Neural cell (in vitro differentiated cells): Measurements from ENCODE around the gene RNU6-9. TPM values are rescaled to one million over a fixed set of nuclear protein-coding genes. Genes with fewer than 3 reads are reported as not detected.

Experiments
- H2AFZ ChIP-seq: fragments of 200-600, 300-800 bp; sonication (generic), shearing (Covaris generic); 2 replicates; pipeline ENCODE4 v1.6.0; 2014; ENCODE audit warnings: low read depth, mild to moderate bottlenecking, antibody characterized with exemption, low read length, moderate library complexity
- H3F3A ChIP-seq: fragments of 200-600 bp; shearing (Covaris generic); 2 replicates; pipeline ENCODE4 v1.6.1; 2016; ENCODE audit warnings: mild to moderate bottlenecking, moderate library complexity, mixed read lengths, antibody characterized with exemption, low read length; ENCODE audit not compliant: insufficient read depth, poor library complexity, severe bottlenecking
- H3K27ac ChIP-seq: fragments of 200-600, 300-800 bp; sonication (generic), shearing (Covaris generic); 2 replicates; pipeline ENCODE4 v1.5.1; 2014; ENCODE audit warnings: mild to moderate bottlenecking, low read length, moderate library complexity
- H3K27me3 ChIP-seq: fragments of 300-800, 200-600 bp; sonication (generic), shearing (Covaris generic); 2 replicates; pipeline ENCODE4 v1.6.0; 2014; ENCODE audit warnings: mild to moderate bottlenecking, low read depth, low read length, moderate library complexity; ENCODE audit not compliant: insufficient read depth
- H3K36me3 ChIP-seq: fragments of 300-800, 200-600 bp; sonication (generic), shearing (Covaris generic); 2 replicates; pipeline ENCODE4 v1.5.1; 2014; ENCODE audit warnings: mild to moderate bottlenecking, antibody characterized with exemption, low read length, moderate library complexity; ENCODE audit not compliant: insufficient read depth
- H3K4me2 ChIP-seq: fragments of 300-800, 200-600 bp; sonication (generic), shearing (Covaris generic); 2 replicates; pipeline ENCODE4 v1.6.0; 2014; ENCODE audit warnings: mild to moderate bottlenecking, low read length
- H3K4me3 ChIP-seq: fragments of 300-800, 200-600 bp; sonication (generic), shearing (Covaris generic); 2 replicates; pipeline ENCODE4 v1.5.1; 2014; ENCODE audit warnings: mild to moderate bottlenecking, low read length, moderate library complexity
- H3K79me2 ChIP-seq: fragments of 200-600 bp; shearing (Covaris generic); replicated peaks from 2 replicates; pipeline ENCODE4 v1.6.0; 2014; ENCODE audit warnings: mild to moderate bottlenecking, low read length, moderate library complexity; ENCODE audit not compliant: insufficient read depth
- H3K9ac ChIP-seq: fragments of 300-800, 200-600 bp; sonication (generic), shearing (Covaris generic); 2 replicates; pipeline ENCODE4 v1.6.1; 2016; ENCODE audit warnings: mild to moderate bottlenecking, low read length, mixed read lengths
- H3K9me2 ChIP-seq: fragments of 200-600 bp; shearing (Covaris generic); 2 replicates; pipeline ENCODE4 v1.6.1; 2016; ENCODE audit warnings: mild to moderate bottlenecking, low read length, mixed read lengths; ENCODE audit not compliant: insufficient read depth
- H3K9me3 ChIP-seq: fragments of 200-600, 300-800 bp; sonication (generic), shearing (Covaris generic); 2 replicates; pipeline ENCODE4 v1.6.1; 2016; ENCODE audit warnings: mild to moderate bottlenecking, mixed run types, low read length, moderate library complexity, mixed read lengths
- H4K20me1 ChIP-seq: fragments of 200-600 bp; shearing (Covaris generic); 2 replicates; pipeline ENCODE4 v1.6.1; 2016; ENCODE audit warnings: mild to moderate bottlenecking, mixed run types; ENCODE audit not compliant: insufficient read depth
- EP300 ChIP-seq: fragments of 450-650 bp; conservative IDR thresholded peaks from 2 replicates; pipeline ENCODE4 v1.6.1; 2014; ENCODE audit warnings: antibody characterized with exemption, mild to moderate bottlenecking, moderate library complexity; ENCODE audit not compliant: poor library complexity, severe bottlenecking
- EZH2 ChIP-seq: fragments of 200-600, 300-800 bp; shearing (Covaris generic), sonication (generic); IDR thresholded peaks from 2 replicates; pipeline ENCODE4 v1.6.1; 2014; ENCODE audit warnings: antibody characterized with exemption, low read length, borderline replicate concordance, mild to moderate bottlenecking; ENCODE audit not compliant: insufficient read depth, poor library complexity, severe bottlenecking
- MXI1 ChIP-seq: fragments of 450-650 bp; conservative IDR thresholded peaks from 2 replicates; pipeline ENCODE4 v1.6.1; 2014; ENCODE audit warnings: antibody characterized with exemption, mild to moderate bottlenecking; ENCODE audit not compliant: poor library complexity, severe bottlenecking
- POLR2AphosphoS5 ChIP-seq: IDR thresholded peaks from 2 replicates; pipeline ENCODE4 v1.6.1; 2012
- RAD21 ChIP-seq: fragments of 450-650 bp; conservative IDR thresholded peaks from 2 replicates; pipeline ENCODE4 v1.6.1; 2014; ENCODE audit warnings: antibody characterized with exemption, mild to moderate bottlenecking, moderate library complexity
- SMC3 ChIP-seq: fragments of 450-650 bp; conservative IDR thresholded peaks from 2 replicates; pipeline ENCODE4 v1.6.1; 2014; ENCODE audit warnings: antibody characterized with exemption, mild to moderate bottlenecking, moderate library complexity; ENCODE audit not compliant: poor library complexity
- TAF1 ChIP-seq: IDR thresholded peaks from 2 replicates; pipeline ENCODE4 v1.6.1; 2012; ENCODE audit warnings: low read depth
- polyA plus RNA-seq: library from polyadenylated mRNA; depleted of rRNA; stranded (reverse); fragments of >200 nt; gene quantifications from 2 replicates; pipeline ENCODE4 v1.2.3, GENCODE V29; 2014
- TF ChIP-seq, protein P1 (sequence below): fragments of 450-650 bp; IDR thresholded peaks from 2 replicates; pipeline ENCODE4 v1.5.1; 2014; ENCODE audit warnings: antibody characterized with exemption, mild to moderate bottlenecking, moderate library complexity; ENCODE audit not compliant: poor library complexity, severe bottlenecking
- TF ChIP-seq, protein P2 (sequence below): IDR thresholded peaks from 2 replicates; pipeline ENCODE4 v1.6.1; 2012; ENCODE audit warnings: borderline replicate concordance

The RNU6-9 gene
- polyA plus RNA-seq, 1 donor from 2014 or later, result not detected

DNA sequence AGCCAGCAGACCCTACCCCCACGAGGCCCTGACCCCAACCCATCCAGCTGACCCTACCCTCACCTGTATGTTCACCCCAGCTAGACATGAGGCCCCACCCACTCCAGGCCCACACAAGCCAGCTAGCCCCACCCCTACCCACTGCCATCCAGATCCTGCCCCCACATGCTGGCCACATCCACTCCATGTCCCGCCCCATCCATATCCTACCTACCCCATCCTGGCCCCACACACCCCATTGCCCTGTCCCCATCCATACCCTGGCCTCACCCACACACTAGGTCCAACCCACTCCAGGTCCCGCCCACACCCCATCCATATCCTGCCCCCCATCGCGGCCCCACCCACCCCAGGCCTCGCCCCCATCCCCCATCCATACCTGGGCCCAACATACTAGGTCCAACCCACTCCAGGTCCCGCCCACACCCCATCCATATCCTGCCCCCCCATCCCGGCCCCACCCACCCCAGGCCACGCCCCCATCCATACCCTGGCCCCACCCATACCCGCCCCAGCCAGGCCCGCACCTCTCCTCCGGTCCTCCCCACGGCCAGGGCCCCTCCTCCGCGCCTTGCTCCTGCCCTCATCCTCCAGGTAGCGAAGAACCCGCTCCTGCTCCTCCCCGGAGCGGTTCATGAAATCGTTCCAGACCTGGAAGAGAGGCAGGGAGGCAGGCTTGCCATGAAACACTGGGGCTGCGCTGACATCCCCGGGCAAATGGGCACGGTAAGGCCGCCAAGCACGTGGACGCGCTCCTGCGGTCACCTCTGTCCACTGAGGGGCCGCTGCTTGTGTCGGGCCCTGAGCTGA is 7.2 kb downstream of the RNU6-9 start:
- Histone ChIP-seq H3K4me3 (no peak overlapping the region), H3K27ac (no peak overlapping the region), H3K9me2 (no peaks in the 10 kb centered on the region), H3F3A (no peaks in the 10 kb centered on the region), H2AFZ (no peak overlapping the region), H4K20me1 (no peaks in the 10 kb centered on the region), H3K9ac (no peak overlapping the region), H3K79me2 (no peaks in the 10 kb centered on the region), H3K4me2 (no peak overlapping the region), H3K9me3 (no peaks in the 10 kb centered on the region), H3K36me3 (no peaks in the 10 kb centered on the region), H3K27me3 (no peaks in the 10 kb centered on the region)
- no peak for TF ChIP-seq MXI1
- TF ChIP-seq EP300, result no peak

DNA sequence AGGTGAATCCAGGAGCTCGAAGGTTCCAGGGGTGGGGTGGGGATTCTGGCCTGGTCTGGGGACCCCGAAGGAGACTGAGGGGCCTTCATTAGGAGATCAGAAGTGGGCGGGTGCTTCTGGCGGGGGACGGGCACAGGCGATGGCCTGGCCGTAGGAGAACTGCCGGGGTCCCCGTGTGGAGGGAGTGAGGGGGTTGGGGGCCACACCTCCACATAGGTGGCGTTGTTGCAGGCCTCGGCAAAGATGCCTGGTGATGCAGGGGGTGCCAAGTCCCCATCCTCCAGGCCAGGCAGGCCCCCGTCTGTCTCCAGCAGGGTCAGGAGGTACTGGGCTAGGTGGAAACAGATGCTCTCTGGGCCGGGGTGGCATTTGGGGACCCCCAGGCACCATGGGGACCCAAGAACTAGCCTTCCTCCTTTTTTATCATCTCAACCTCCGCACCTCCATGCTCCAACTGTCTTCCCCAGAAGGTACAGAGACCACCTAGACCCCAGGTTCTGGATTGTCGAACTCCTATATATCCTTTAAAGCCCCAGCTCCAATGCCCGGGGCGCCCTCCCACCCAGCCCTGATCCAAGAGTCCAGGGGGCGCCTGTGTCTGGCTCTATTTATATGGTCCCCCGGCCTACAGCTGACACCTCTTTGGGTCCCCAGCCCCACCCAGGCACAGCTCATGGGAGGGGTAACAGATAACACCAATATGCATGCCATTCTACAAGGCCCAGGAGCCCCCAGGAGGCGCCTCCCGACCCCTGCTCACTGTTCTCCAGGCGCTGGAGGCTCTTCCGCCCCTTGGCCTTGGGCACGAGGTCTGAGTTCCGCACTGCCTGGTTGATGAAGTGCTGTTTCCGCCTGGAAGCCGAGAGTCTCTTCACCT is 8.2 kb downstream of the RNU6-9 start:
- no peak overlapping the region for H2AFZ ChIP-seq
- H3K9me2 ChIP-seq, result no peaks in the 10 kb centered on the region
- no peak overlapping the region for H3K4me3 ChIP-seq
- no peaks in the 10 kb centered on the region for H3K79me2 ChIP-seq
- no peaks in the 10 kb centered on the region for H4K20me1 ChIP-seq
- no peaks in the 10 kb centered on the region for H3K27me3 ChIP-seq
- H3F3A ChIP-seq, result no peaks in the 10 kb centered on the region
- TF ChIP-seq SMC3 (no peak), MXI1 (no peak), TAF1 (no peak), EZH2 (no peak), RAD21 (no peak), EP300 (no peak), POLR2AphosphoS5 (no peak)
- TF ChIP-seq, protein P1, sequence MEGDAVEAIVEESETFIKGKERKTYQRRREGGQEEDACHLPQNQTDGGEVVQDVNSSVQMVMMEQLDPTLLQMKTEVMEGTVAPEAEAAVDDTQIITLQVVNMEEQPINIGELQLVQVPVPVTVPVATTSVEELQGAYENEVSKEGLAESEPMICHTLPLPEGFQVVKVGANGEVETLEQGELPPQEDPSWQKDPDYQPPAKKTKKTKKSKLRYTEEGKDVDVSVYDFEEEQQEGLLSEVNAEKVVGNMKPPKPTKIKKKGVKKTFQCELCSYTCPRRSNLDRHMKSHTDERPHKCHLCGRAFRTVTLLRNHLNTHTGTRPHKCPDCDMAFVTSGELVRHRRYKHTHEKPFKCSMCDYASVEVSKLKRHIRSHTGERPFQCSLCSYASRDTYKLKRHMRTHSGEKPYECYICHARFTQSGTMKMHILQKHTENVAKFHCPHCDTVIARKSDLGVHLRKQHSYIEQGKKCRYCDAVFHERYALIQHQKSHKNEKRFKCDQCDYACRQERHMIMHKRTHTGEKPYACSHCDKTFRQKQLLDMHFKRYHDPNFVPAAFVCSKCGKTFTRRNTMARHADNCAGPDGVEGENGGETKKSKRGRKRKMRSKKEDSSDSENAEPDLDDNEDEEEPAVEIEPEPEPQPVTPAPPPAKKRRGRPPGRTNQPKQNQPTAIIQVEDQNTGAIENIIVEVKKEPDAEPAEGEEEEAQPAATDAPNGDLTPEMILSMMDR, result no peak
- TF ChIP-seq, protein P2, sequence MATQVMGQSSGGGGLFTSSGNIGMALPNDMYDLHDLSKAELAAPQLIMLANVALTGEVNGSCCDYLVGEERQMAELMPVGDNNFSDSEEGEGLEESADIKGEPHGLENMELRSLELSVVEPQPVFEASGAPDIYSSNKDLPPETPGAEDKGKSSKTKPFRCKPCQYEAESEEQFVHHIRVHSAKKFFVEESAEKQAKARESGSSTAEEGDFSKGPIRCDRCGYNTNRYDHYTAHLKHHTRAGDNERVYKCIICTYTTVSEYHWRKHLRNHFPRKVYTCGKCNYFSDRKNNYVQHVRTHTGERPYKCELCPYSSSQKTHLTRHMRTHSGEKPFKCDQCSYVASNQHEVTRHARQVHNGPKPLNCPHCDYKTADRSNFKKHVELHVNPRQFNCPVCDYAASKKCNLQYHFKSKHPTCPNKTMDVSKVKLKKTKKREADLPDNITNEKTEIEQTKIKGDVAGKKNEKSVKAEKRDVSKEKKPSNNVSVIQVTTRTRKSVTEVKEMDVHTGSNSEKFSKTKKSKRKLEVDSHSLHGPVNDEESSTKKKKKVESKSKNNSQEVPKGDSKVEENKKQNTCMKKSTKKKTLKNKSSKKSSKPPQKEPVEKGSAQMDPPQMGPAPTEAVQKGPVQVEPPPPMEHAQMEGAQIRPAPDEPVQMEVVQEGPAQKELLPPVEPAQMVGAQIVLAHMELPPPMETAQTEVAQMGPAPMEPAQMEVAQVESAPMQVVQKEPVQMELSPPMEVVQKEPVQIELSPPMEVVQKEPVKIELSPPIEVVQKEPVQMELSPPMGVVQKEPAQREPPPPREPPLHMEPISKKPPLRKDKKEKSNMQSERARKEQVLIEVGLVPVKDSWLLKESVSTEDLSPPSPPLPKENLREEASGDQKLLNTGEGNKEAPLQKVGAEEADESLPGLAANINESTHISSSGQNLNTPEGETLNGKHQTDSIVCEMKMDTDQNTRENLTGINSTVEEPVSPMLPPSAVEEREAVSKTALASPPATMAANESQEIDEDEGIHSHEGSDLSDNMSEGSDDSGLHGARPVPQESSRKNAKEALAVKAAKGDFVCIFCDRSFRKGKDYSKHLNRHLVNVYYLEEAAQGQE, result no peak
- H3K27ac ChIP-seq, result no peak overlapping the region
- no peak overlapping the region for H3K4me2 ChIP-seq
- no peak overlapping the region for H3K9ac ChIP-seq
- H3K9me3 ChIP-seq, result no peaks in the 10 kb centered on the region
- H3K36me3 ChIP-seq, result no peaks in the 10 kb centered on the region
